Measurements from ENCODE around the gene SP8. TPM values are rescaled to one million over a fixed set of nuclear protein-coding genes. Genes with fewer than 3 reads are reported as not detected.

Gene SP8
- total and polyA plus RNA-seq, 5 donors, result not detected

GRCh38 chr7:20816372-20816959, 29.8 kb upstream of the SP8 start:
- ATAC-seq (no peak), DNase-seq (no peak)
- Histone ChIP-seq H3K9me3 (ENCODE audit: control insufficient read depth, low read length) (no peaks in the 10 kb centered on the region), H3K4me3 (ENCODE audit: low read length) (no peak overlapping the region), H3K4me1 (ENCODE audit: control insufficient read depth, insufficient read depth, low read length) (no peaks in the 10 kb centered on the region), H3K27ac (ENCODE audit: low read length) (no peak overlapping the region), H3K27me3 (ENCODE audit: control insufficient read depth, insufficient read depth) (no peaks in the 10 kb centered on the region)
- 25% methylated on average over 4 of the region's 4 CpGs for WGBS
- intact Hi-C loops (cut with DNase I), result no loop called here

GRCh38 chr7:20804345-20804744, 17.7 kb upstream of the SP8 start:
- H3K9me3 ChIP-seq (ENCODE audit: control insufficient read depth, low read length), result no peaks in the 10 kb centered on the region
- ATAC-seq (no peak), DNase-seq (no peak)
- no peaks in the 10 kb centered on the region for H3K4me1 ChIP-seq (ENCODE audit: control insufficient read depth, insufficient read depth, low read length)
- H3K4me3 ChIP-seq (ENCODE audit: low read length), result no peak overlapping the region
- intact Hi-C loops (cut with DNase I), result no loop called here
- H3K27ac ChIP-seq (ENCODE audit: low read length), result no peak overlapping the region
- H3K27me3 ChIP-seq (ENCODE audit: control insufficient read depth, insufficient read depth), result no peaks in the 10 kb centered on the region
- WGBS, result 87% methylated on average over 3 of the region's 3 CpGs

- Histone ChIP-seq H3K27ac (ENCODE audit: low read length) (no peak overlapping the region), H3K9me3 (ENCODE audit: control insufficient read depth, low read length) (no peaks in the 10 kb centered on the region), H3K27me3 (ENCODE audit: control insufficient read depth, insufficient read depth) (peaks cover 8% of the 10 kb centered on the region), H3K4me3 (ENCODE audit: low read length) (no peak overlapping the region), H3K4me1 (ENCODE audit: control insufficient read depth, insufficient read depth, low read length) (peaks cover 2% of the 10 kb centered on the region)
- no peak for DNase-seq
- WGBS, result 61% methylated on average over 5 of the region's 5 CpGs
- intact Hi-C loops (cut with DNase I), result no loop called here
- ATAC-seq, result no peak
Measured at GRCh38 chr7:20799566-20800366, 13.1 kb upstream of the SP8 start.

- no peak overlapping the region for H3K27ac ChIP-seq (ENCODE audit: low read length)
Measured at GRCh38 chr7:20798694-20799121, 12.0 kb upstream of the SP8 start.

GRCh38 chr7:20798081-20798693, 11.5 kb upstream of the SP8 start:
- ATAC-seq (peak; percentile 91 to 92), DNase-seq (peak in 2 of 3 donors; percentile 61 to 72)
- under 1% methylated on average over 76 of the region's 77 CpGs for WGBS
- Histone ChIP-seq H3K9me3 (ENCODE audit: control insufficient read depth, low read length) (peaks cover under 1% of the 10 kb centered on the region), H3K27me3 (ENCODE audit: control insufficient read depth, insufficient read depth) (peaks cover 11% of the 10 kb centered on the region), H3K4me1 (ENCODE audit: control insufficient read depth, insufficient read depth, low read length) (peaks cover 2% of the 10 kb centered on the region), H3K27ac (ENCODE audit: low read length) (no peak overlapping the region), H3K4me3 (ENCODE audit: low read length) (peak overlapping the region; percentile 76)
- intact Hi-C loops (cut with DNase I), result no loop called here

More at GRCh38 chr7:20798694-20799121, 12.0 kb upstream of the SP8 start:
- intact Hi-C loops (cut with DNase I), result no loop called here
- WGBS, result 6% methylated on average over 15 of the region's 15 CpGs
- H3K9me3 ChIP-seq (ENCODE audit: control insufficient read depth, low read length), result no peaks in the 10 kb centered on the region
- H3K4me1 ChIP-seq (ENCODE audit: control insufficient read depth, insufficient read depth, low read length), result peaks cover 2% of the 10 kb centered on the region
- no peak for ATAC-seq
- DNase-seq, result no peak
- peak overlapping the region; percentile 76 for H3K4me3 ChIP-seq (ENCODE audit: low read length)
- peaks cover 9% of the 10 kb centered on the region for H3K27me3 ChIP-seq (ENCODE audit: control insufficient read depth, insufficient read depth)

- H3K27ac ChIP-seq (ENCODE audit: low read length), result no peak overlapping the region
- peaks cover 12% of the 10 kb centered on the region for H3K27me3 ChIP-seq (ENCODE audit: control insufficient read depth, insufficient read depth)
- peaks cover 1% of the 10 kb centered on the region for H3K9me3 ChIP-seq (ENCODE audit: control insufficient read depth, low read length)
- H3K4me1 ChIP-seq (ENCODE audit: control insufficient read depth, insufficient read depth, low read length), result peaks cover 2% of the 10 kb centered on the region
- intact Hi-C loops (cut with DNase I), result no loop called here
- H3K4me3 ChIP-seq (ENCODE audit: low read length), result peak overlapping the region; percentile 76
- ATAC-seq, result peak; percentile 44 to 60
- 2% methylated on average over 40 of the region's 40 CpGs for WGBS
- DNase-seq, result no peak
Measured at GRCh38 chr7:20797462-20798080, 10.9 kb upstream of the SP8 start.

- H3K4me1 ChIP-seq (ENCODE audit: control insufficient read depth, insufficient read depth, low read length), result peaks cover 2% of the 10 kb centered on the region
- ATAC-seq, result no peak
Measured at GRCh38 chr7:20797042-20797461, 10.4 kb upstream of the SP8 start.

GRCh38 chr7:20796500-20796899, 9.8 kb upstream of the SP8 start:
- intact Hi-C loops (cut with DNase I), result no loop called here
- Histone ChIP-seq H3K27ac (ENCODE audit: low read length) (no peak overlapping the region), H3K9me3 (ENCODE audit: control insufficient read depth, low read length) (peaks cover 1% of the 10 kb centered on the region), H3K27me3 (ENCODE audit: control insufficient read depth, insufficient read depth) (peaks cover 15% of the 10 kb centered on the region), H3K4me3 (ENCODE audit: low read length) (no peak overlapping the region), H3K4me1 (ENCODE audit: control insufficient read depth, insufficient read depth, low read length) (peaks cover 2% of the 10 kb centered on the region)
- WGBS, result 10% methylated on average over 6 of the region's 6 CpGs
- DNase-seq (no peak), ATAC-seq (no peak)

More at GRCh38 chr7:20797042-20797461, 10.4 kb upstream of the SP8 start:
- H3K27ac ChIP-seq (ENCODE audit: low read length), result no peak overlapping the region
- peaks cover 1% of the 10 kb centered on the region for H3K9me3 ChIP-seq (ENCODE audit: control insufficient read depth, low read length)
- intact Hi-C loops (cut with DNase I), result no loop called here
- H3K27me3 ChIP-seq (ENCODE audit: control insufficient read depth, insufficient read depth), result peaks cover 15% of the 10 kb centered on the region
- DNase-seq, result no peak
- H3K4me3 ChIP-seq (ENCODE audit: low read length), result peak overlapping the region; percentile 76
- WGBS, result 5% methylated on average over 19 of the region's 19 CpGs

GRCh38 chr7:20795881-20796280, 9.2 kb upstream of the SP8 start:
- Histone ChIP-seq H3K4me1 (ENCODE audit: control insufficient read depth, insufficient read depth, low read length) (peaks cover 3% of the 10 kb centered on the region), H3K27me3 (ENCODE audit: control insufficient read depth, insufficient read depth) (peaks cover 15% of the 10 kb centered on the region), H3K4me3 (ENCODE audit: low read length) (no peak overlapping the region), H3K9me3 (ENCODE audit: control insufficient read depth, low read length) (peaks cover 1% of the 10 kb centered on the region), H3K27ac (ENCODE audit: low read length) (no peak overlapping the region)
- intact Hi-C loops (cut with DNase I), result no loop called here
- WGBS, result 12% methylated on average over 5 of the region's 5 CpGs
- DNase-seq (no peak), ATAC-seq (no peak)

- 16% methylated on average over 10 of the region's 10 CpGs for WGBS
- no peak overlapping the region for H3K4me3 ChIP-seq (ENCODE audit: low read length)
- H3K4me1 ChIP-seq (ENCODE audit: control insufficient read depth, insufficient read depth, low read length), result peaks cover 4% of the 10 kb centered on the region
- ATAC-seq (no peak), DNase-seq (no peak)
- peaks cover 1% of the 10 kb centered on the region for H3K9me3 ChIP-seq (ENCODE audit: control insufficient read depth, low read length)
- H3K27ac ChIP-seq (ENCODE audit: low read length), result no peak overlapping the region
- H3K27me3 ChIP-seq (ENCODE audit: control insufficient read depth, insufficient read depth), result peaks cover 15% of the 10 kb centered on the region
- intact Hi-C loops (cut with DNase I), result no loop called here
Measured at GRCh38 chr7:20795361-20795760, 8.7 kb upstream of the SP8 start.

GRCh38 chr7:20794676-20795075, 8.0 kb upstream of the SP8 start:
- Histone ChIP-seq H3K27ac (ENCODE audit: low read length) (no peak overlapping the region), H3K9me3 (ENCODE audit: control insufficient read depth, low read length) (peaks cover 1% of the 10 kb centered on the region), H3K4me1 (ENCODE audit: control insufficient read depth, insufficient read depth, low read length) (peaks cover 4% of the 10 kb centered on the region), H3K4me3 (ENCODE audit: low read length) (no peak overlapping the region), H3K27me3 (ENCODE audit: control insufficient read depth, insufficient read depth) (peaks cover 15% of the 10 kb centered on the region)
- DNase-seq (no peak), ATAC-seq (no peak)
- intact Hi-C loops (cut with DNase I), result no loop called here
- WGBS, result 9% methylated on average over 13 of the region's 13 CpGs
